GM19043 (cell line): ENCODE results near the gene NAA16.
A peak's percentile ranks its signal among the peaks of the same experiment; 100 is the strongest.
"Not testable (repeated sequence)": the region's sequence is repeated elsewhere in the genome, so short reads cannot be mapped to it uniquely, and the experiment has no call there.

Source experiments
- ATAC-seq: cut with Tn5 transposase; IDR thresholded peaks from one replicate; pipeline ENCODE4 v1.9.1; 2021; ENCODE audit warnings: low read depth; ENCODE audit not compliant: unreplicated experiment

Gene NAA16

DNA sequence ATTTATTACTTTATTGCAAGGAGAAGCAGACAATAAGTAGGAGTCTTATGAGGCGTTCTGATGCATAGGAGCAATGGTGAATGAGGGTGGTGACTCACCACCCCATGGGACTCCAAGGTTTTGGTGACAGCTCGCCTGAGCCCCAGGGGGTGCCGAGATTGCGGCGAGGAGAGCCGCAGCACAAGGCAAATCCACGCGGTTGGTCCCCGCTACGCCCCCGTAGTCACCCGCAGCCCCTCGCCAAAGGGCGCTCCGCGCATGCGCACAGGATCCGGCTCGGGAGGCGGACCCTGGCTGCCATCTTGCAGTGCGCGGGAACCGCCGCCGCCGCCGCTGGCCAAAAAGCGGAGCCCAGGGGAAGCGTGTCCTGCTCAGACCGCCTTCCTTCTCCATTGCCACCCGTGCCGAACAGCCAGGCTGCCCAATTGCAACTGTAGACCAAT, at the start of gene NAA16:
Gene NAA16, plus strand, starts transcription at position 305 of the 443 bp plus-strand sequence. CDS start 262 bp downstream, outside the sequence.
- ATAC-seq = peak; percentile 68

- ATAC-seq = peak; percentile 93
Measured at GRCh38 chr13:41263261-41263971, 47.7 kb upstream of the NAA16 start, which contains the start of gene MTRF1. Gene MTRF1, minus strand, starts transcription at chr13:41263576. Its CDS starts 2,669 bp downstream, at chr13:41260907.

GRCh38 chr13:41267106-41267505, 44.0 kb upstream of the NAA16 start:
- no peak for ATAC-seq

- ATAC-seq = no peak
Measured at GRCh38 chr13:41268764-41269163, 42.3 kb upstream of the NAA16 start.

- ATAC-seq = no peak
Measured at GRCh38 chr13:41271456-41272285, 39.4 kb upstream of the NAA16 start.

DNA sequence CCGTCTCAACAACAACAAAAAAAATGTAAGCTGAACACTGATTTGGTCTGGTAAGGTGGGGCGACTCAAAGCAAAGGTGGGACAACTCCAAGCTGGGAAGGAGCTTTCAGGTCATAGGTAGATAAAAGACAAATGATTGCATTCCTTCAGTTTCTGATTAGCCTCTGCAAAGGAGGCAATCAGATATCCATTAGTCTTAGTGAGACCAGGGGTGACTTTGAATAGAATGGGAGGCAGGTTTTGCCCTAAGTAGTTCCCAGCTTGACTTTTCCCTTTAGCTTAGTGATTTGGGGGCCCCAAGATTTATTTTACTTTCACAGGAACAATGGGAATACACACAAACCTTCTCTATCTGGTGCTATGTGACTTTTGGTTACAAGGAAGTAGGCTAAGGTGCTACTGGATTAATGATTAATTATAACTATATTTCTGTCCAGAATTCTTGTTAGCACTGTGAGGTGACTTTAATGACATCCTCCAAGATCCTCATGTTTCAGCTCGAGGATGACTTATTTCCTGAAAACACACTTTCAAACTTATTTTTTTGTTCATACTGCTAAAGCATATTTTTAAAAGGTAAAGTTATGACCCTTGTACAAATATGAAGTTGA, 37.1 kb upstream of the NAA16 start:
- ATAC-seq = no peak

DNA sequence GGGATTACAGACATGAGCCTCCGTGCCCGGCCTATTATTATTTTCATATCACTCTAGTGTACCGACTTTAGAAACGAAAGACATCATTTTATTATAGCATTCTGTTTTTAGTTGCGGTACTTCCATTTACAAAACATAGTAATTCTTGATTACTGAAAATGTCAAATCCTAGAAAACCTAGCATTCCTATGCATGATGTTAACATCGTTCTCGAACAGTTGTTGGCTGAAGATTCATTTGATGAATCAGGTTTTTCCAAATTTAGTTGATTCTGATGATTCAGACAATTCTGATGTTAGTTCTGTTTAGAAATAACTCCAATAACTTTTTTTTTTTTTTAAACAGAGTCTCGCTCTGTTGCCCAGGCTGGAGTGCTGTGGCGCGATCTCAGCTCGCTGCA, 36.2 kb upstream of the NAA16 start:
- no peak for ATAC-seq

GRCh38 chr13:41276824-41277223, 34.2 kb upstream of the NAA16 start:
- ATAC-seq = no peak

GRCh38 chr13:41279156-41279555, 31.9 kb upstream of the NAA16 start:
- ATAC-seq = not testable (repeated sequence)

- ATAC-seq = no peak
Measured at GRCh38 chr13:41282129-41282571, 28.9 kb upstream of the NAA16 start.

DNA sequence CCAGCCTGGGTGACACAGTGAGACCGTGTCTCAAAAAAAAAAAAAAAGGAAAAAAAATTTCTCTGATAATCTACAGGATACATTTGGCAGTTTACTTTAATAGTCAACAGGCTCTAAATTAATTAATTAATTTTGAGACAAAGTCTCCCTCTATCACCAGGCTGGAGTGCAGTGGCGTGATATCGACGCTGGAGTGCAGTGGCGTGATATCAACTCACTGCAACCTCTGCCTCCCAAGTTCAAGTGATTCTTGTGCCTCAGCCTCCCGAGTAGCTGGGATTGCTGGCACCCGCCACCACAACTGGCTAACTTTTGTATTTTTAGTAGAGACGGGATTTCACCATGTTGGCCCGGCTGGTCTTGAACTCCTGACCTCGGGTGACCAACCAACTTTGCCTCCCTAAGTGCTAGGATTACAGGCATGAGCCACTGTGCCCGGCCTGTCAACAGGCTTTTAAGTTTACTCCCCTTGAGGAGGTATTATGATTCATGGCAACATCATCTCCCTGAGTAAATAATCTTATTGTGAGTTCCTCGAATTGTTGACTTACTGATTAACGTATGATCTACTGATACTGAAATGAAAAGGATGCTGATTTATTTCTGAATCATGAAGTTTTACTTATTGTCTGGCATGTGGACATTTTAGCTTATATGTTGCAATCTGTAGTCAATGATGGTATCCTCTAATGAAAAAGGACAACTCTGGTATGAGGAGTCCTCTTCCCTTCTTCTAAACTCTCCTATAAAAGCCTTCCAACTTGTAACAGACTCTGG, 26.4 kb upstream of the NAA16 start:
- ATAC-seq = no peak

DNA sequence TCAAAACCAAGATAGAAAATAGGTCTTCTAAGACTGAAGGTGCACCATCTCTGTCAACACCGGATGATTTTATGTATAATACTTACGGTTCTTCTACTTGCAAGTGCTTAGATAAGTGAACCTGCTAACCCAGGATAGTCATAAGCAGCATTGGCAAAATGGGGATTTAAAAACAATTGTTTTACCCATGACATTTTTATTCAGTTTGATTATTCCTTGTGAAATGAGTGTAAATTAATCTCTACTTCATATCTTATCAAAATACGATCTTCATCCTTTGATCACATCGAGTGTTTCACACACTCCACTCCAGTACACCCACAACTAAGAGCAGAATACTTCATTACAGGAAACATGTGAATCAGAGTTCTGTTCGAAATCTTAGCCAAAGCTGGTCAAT, 24.7 kb upstream of the NAA16 start:
- no peak for ATAC-seq

GRCh38 chr13:41289463-41289881, 21.6 kb upstream of the NAA16 start:
- no peak for ATAC-seq

DNA sequence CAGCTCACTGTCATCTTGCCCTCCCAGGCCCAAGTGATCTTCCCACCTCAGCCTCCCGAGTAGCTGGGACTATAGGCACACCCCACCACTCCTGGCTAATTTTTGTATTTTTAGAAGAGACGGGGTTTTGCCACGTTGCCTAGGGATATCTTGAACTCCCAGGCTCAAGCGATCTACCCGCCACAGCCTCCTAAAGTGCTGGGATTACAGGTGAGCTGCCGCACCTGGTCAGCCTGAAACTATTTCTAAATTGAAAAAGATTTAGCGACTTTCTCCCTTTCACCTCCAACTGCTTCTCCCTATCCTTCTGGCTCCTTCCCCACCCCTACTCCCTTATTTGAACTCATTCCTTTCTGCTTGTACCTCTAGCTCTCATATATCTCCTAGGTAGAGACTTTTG, 19.8 kb upstream of the NAA16 start:
- ATAC-seq = no peak

DNA sequence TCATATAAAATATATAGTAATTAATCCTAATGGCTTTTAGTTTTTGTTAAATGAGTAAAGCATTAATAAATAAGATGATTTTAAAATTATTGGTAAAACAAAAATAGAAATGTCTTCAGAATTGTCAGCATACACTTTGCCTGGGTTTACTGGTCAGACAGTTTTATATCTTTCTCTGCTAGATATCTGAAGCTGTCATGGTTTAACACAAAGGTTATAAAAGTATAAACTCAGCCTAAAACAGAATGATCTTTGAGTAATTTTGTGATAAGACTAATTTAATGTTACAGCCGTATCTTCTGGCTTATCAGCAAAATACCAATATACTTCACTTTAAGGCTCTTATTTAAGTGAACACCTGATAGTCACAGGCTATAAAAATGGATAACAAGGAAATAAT, 17.8 kb upstream of the NAA16 start:
- ATAC-seq = no peak

DNA sequence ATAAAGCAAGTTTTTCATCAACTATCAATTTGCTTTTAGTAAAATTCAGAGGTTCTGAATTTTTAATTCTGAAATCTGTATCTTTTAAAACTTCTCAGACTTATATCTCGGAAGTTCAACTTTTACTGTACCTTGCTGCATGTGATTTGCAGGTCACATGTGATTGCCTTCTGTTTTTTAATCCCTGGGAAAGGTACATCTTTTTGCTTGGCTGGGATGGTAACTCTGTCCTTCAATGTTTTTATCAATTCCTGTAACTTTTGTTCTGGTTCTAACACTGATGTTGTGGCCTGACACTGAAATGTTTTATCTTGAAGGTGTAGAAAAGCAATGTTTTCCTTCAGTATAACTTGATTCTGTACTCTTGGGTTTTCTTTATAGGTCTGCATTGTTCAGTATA, 16.2 kb upstream of the NAA16 start:
- no peak for ATAC-seq

DNA sequence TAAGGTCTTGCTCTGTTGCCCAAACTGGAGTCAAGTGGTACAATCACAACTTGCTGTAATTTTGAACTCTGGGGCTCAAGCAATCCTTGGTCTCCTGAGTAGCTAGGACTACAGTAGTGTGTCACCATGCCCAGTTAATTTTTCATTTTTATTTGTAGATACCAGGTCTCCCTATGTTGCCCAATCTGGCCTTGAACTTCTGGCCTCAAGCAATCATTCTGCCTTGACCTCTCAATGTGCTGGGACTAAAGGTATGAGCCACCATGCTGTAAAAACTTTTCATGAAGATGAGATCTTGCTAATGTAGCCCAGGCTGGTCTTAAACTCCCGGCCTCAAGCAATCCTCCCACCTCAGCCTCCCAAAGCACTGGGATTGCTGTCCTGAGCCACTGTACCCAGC, 15.1 kb upstream of the NAA16 start:
- no peak for ATAC-seq

- ATAC-seq = no peak
Measured at GRCh38 chr13:41296879-41297646, 14.0 kb upstream of the NAA16 start.

DNA sequence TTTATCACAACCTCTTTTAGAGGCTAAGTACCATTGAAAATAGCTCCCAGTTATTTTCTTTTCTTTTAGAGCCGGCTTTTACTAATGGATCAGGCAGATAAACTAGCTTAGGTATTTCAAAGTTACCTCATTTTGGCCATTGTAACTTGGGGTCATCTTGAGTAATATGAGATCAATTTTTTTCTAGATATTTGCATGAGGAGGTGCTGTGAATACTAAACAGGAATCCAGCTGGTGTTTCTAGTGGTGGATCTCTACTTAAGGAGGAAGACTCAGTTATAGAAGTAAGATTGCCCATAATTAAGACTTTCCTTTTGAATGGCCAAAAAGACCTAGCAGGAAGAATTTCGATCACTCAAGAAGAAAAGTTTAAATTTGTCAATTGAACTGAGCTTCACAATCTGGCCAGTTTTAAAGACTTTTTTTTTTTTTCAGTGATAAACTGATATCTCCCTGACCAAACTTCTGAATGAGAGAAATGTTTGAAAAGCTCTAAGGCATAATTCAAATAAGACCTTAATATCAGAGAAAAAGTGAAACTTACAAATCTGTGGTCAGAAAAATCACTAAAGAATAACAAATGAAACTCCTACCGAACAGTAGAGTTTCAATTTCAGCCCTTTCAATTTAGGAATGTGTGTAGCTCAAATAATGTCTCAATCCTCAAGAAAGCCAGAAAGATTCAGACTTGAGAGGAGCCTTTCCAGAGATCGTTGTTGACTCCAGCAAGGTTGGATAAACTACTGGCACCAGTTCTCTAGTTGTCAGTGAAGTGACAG, 11.6 kb upstream of the NAA16 start:
- peak; percentile 45 for ATAC-seq
